ENCODE results near the gene TRIM44.

GRCh38 chr11:35633827-35634423 lies 28.6 kb upstream of the TRIM44 start:
- TF ChIP-seq CTCF (conservative IDR thresholded peaks at IDR 0.05; ENCODE audit: low read length) (no peak), EZH2phosphoT487 (IDR thresholded peaks at IDR 0.05; ENCODE audit: borderline replicate concordance) (no peak)

All from Loucy (cell line).